ENCODE measurements around the gene WIPF3. TPM values are rescaled to one million over a fixed set of nuclear protein-coding genes. Genes with fewer than 3 reads are reported as not detected.

The WIPF3 gene
- total RNA-seq, 1 experiment from 2014 or later, result 2.0 TPM

- in situ Hi-C loops (cut with HindIII; ENCODE audit: low pct_unique_long_range_greater_than_20kb, low sequenced_read_pairs) (no loop called here), intact Hi-C loops (cut with micrococcal nuclease; ENCODE audit: unreplicated experiment) (no loop called here)
- POLR2A ChIA-PET, result no interaction called here
- Histone ChIP-seq H3K4me3 (ENCODE audit: low read depth in 2 of 2, low read length in 2 of 2) (no peak overlapping the region), H3K4me1 (ENCODE audit: control insufficient read depth, insufficient read depth, low read length) (no peaks in the 10 kb centered on the region), H3K27ac (ENCODE audit: low read length) (no peak overlapping the region), H3K9me3 (ENCODE audit: control insufficient read depth, insufficient read depth, low read depth, low read length) (no peaks in the 10 kb centered on the region), H3K27me3 (ENCODE audit: control insufficient read depth, insufficient read depth, low read length) (peaks cover 10% of the 10 kb centered on the region), H3K36me3 (ENCODE audit: control insufficient read depth, insufficient read depth, low read length) (no peaks in the 10 kb centered on the region)
- DNase-seq (ENCODE audit: low read depth, low spot score) (no peak), ATAC-seq (no peak)
- CTCF ChIA-PET, result interaction anchor here (0.6 kb wide), 1 partner anchor 272 kb away, joined by 5 read pairs; no protein-coding TSS in a partner anchor
- BruUV-seq (replicated peaks), result no TSS peak
- no peak for TF ChIP-seq CTCF (IDR thresholded peaks at IDR 0.05)
- TF ChIP-seq TCF7L2 (IDR thresholded peaks at IDR 0.05; ENCODE audit: low read depth, low read length), result no peak
- no peak for TF ChIP-seq REST (IDR thresholded peaks at IDR 0.05; ENCODE audit: insufficient read depth in 1 of 2, low read depth in 2 of 2, low read length in 1 of 2)
- TF ChIP-seq POLR2AphosphoS5 (IDR thresholded peaks at IDR 0.05; ENCODE audit: low read depth, low read length), result no peak
- TF ChIP-seq SIN3A (IDR thresholded peaks at IDR 0.05; ENCODE audit: borderline replicate concordance, insufficient read depth, low read depth, low read length), result no peak
Observed at GRCh38 chr7:29825775-29826529, 19.6 kb downstream of the WIPF3 start.

GRCh38 chr7:29826530-29826822, 20.2 kb downstream of the WIPF3 start:
- ChIA-PET POLR2A (no interaction called here), CTCF (no interaction called here)
- TF ChIP-seq CTCF (IDR thresholded peaks at IDR 0.05) (no peak), REST (IDR thresholded peaks at IDR 0.05; ENCODE audit: insufficient read depth in 1 of 2, low read depth in 2 of 2, low read length in 1 of 2) (no peak), POLR2AphosphoS5 (IDR thresholded peaks at IDR 0.05; ENCODE audit: low read depth, low read length) (no peak), SIN3A (IDR thresholded peaks at IDR 0.05; ENCODE audit: borderline replicate concordance, insufficient read depth, low read depth, low read length) (no peak), TCF7L2 (IDR thresholded peaks at IDR 0.05; ENCODE audit: low read depth, low read length) (no peak)
- no peak overlapping the region for H3K27ac ChIP-seq (ENCODE audit: low read length)
- ATAC-seq (no peak), DNase-seq (ENCODE audit: low read depth, low spot score) (no peak)
- BruUV-seq (replicated peaks), result no TSS peak
- intact Hi-C loops (cut with micrococcal nuclease; ENCODE audit: unreplicated experiment) (no loop called here), in situ Hi-C loops (cut with HindIII; ENCODE audit: low pct_unique_long_range_greater_than_20kb, low sequenced_read_pairs) (no loop called here)
- H3K4me3 ChIP-seq (ENCODE audit: low read depth in 2 of 2, low read length in 2 of 2), result no peak overlapping the region
- H3K36me3 ChIP-seq (ENCODE audit: control insufficient read depth, insufficient read depth, low read length), result no peaks in the 10 kb centered on the region
- no peaks in the 10 kb centered on the region for H3K9me3 ChIP-seq (ENCODE audit: control insufficient read depth, insufficient read depth, low read depth, low read length)
- no peaks in the 10 kb centered on the region for H3K4me1 ChIP-seq (ENCODE audit: control insufficient read depth, insufficient read depth, low read length)
- peaks cover 11% of the 10 kb centered on the region for H3K27me3 ChIP-seq (ENCODE audit: control insufficient read depth, insufficient read depth, low read length)
